HepG2 (cell line): Measurements from ENCODE around the gene PVR. TPM values are rescaled to one million over a fixed set of nuclear protein-coding genes. Genes with fewer than 3 reads are reported as not detected.

ENCODE experiments used
- BHLHE40 ChIP-seq: IDR thresholded peaks from 2 replicates; pipeline ENCODE4 v1.6.1; 2011; ENCODE audit warnings: low read length, improper control_type of control experiment
- CREM ChIP-seq, 2 experiments: sonication (generic) in 1 of 2; formaldehyde crosslinking in 1 of 2; IDR thresholded peaks; 2 replicates each; pipeline versions ENCODE4 v1.4.0 to v1.6.1; 2016 to 2020; ENCODE audit warnings: antibody characterized with exemption in 1 of 2, mild to moderate bottlenecking in 1 of 2, missing genetic modification reagents in 1 of 2
- FOSL2 ChIP-seq: sonication (generic); formaldehyde crosslinking; IDR thresholded peaks from 2 replicates; pipeline ENCODE4 v1.4.0; 2020; ENCODE audit warnings: missing genetic modification reagents
- MXI1 ChIP-seq: IDR thresholded peaks from 3 replicates; pipeline ENCODE4 v1.6.1; 2012; ENCODE audit warnings: low read depth, low read length, inconsistent platforms, borderline replicate concordance
- NR2C2 ChIP-seq: sonication (generic); formaldehyde crosslinking; IDR thresholded peaks from 2 replicates; pipeline ENCODE4 v1.4.0; 2020; ENCODE audit warnings: missing genetic modification reagents, mild to moderate bottlenecking, moderate library complexity, borderline replicate concordance
- PAF1 ChIP-seq: IDR thresholded peaks from 2 replicates; pipeline ENCODE4 v1.6.1; 2016; ENCODE audit warnings: missing genetic modification reagents, missing compliant biosample characterization
- PAX8 ChIP-seq: sonication (generic); formaldehyde crosslinking; IDR thresholded peaks from 2 replicates; pipeline ENCODE4 v1.8.0; 2022; ENCODE audit warnings: mild to moderate bottlenecking, missing genetic modification reagents, borderline replicate concordance
- SAP130 ChIP-seq: IDR thresholded peaks from 2 replicates; pipeline ENCODE4 v1.6.1; 2016; ENCODE audit warnings: low read depth
- SKI ChIP-seq: fragments of 450-650 bp; IDR thresholded peaks from one replicate; pipeline ENCODE4 v1.6.1; 2018; ENCODE audit warnings: mild to moderate bottlenecking; ENCODE audit not compliant: partially characterized antibody
- SNAPC5 ChIP-seq: sonication (generic); formaldehyde crosslinking; IDR thresholded peaks from 2 replicates; pipeline ENCODE4 v1.8.1; 2023; ENCODE audit warnings: mild to moderate bottlenecking, missing genetic modification reagents, borderline replicate concordance
- ZNF180 ChIP-seq: sonication (generic); formaldehyde crosslinking; IDR thresholded peaks from 2 replicates; pipeline ENCODE4 v1.4.0; 2020; ENCODE audit warnings: low read depth, missing genetic modification reagents, borderline replicate concordance
- ZSCAN22 ChIP-seq: sonication (generic); formaldehyde crosslinking; IDR thresholded peaks from 2 replicates; pipeline ENCODE4 v1.4.0; 2020; ENCODE audit warnings: mild to moderate bottlenecking, missing genetic modification reagents
- polyA plus RNA-seq, 8 experiments: library from polyadenylated mRNA; depleted of rRNA in 3 of 8; stranded (reverse) in 7 of 8; unstranded in 1 of 8; fragments of >200 nt; fragmentation: Illumina TruSeq in 4 of 8; extraction: Trizol in 4 of 8; gene quantifications; 2 replicates each; pipeline versions ENCODE4 v1.2.1 to v1.2.3, GENCODE V29; 2011 to 2016; ENCODE audit warnings: low read depth in 4 of 8, missing spikeins in 1 of 8, mixed read lengths in 1 of 8; ENCODE audit not compliant: insufficient read depth in 1 of 8
- total RNA-seq, 5 experiments: library from RNA; depleted of rRNA; stranded (reverse); fragments of >200 nt; fragmentation: Illumina TruSeq; extraction: Trizol; gene quantifications; 2 replicates each; pipeline ENCODE4 v1.2.3, GENCODE V29; 2016; ENCODE audit warnings: low read depth in 1 of 5
- TF ChIP-seq, protein P1 (sequence below): sonication (generic); formaldehyde crosslinking; IDR thresholded peaks from 2 replicates; pipeline ENCODE4 v1.5.0; 2020; ENCODE audit warnings: missing genetic modification reagents

Gene PVR
- total and polyA plus RNA-seq, 2 of the 13 experiments (the other 11 are each of a cell fraction or from before 2014, with no cell fraction given), result 43.4 to 46.6 TPM

DNA sequence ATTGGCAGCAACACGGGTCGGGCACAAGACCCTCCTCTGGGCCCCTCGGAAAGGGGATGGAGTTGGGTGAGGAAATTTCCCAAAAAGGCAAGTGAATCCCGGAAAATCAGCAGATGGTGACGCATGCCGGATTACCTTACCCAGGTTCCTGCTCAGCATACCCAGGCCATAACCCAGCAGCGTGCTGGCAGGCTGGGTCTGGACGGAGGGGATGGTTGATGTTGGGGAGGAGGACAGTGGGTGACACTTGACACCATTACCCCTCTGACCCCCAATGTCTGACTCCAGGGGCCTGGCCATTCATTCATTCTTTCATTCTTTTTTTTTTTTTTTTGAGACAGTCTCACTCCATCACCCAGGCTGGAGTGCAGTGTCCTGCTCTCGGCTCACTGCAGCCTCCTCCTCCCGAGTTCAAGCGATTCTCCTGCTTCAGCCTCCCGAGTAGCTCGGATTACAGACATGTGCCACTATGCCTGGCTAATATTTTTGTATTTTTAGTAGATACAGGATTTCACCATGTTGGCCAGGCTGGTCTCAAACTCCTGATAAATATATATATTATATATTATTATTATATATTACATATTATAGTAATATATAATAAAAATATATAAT is 799 bp downstream of the PVR start (continued):
- TF ChIP-seq, protein P1, sequence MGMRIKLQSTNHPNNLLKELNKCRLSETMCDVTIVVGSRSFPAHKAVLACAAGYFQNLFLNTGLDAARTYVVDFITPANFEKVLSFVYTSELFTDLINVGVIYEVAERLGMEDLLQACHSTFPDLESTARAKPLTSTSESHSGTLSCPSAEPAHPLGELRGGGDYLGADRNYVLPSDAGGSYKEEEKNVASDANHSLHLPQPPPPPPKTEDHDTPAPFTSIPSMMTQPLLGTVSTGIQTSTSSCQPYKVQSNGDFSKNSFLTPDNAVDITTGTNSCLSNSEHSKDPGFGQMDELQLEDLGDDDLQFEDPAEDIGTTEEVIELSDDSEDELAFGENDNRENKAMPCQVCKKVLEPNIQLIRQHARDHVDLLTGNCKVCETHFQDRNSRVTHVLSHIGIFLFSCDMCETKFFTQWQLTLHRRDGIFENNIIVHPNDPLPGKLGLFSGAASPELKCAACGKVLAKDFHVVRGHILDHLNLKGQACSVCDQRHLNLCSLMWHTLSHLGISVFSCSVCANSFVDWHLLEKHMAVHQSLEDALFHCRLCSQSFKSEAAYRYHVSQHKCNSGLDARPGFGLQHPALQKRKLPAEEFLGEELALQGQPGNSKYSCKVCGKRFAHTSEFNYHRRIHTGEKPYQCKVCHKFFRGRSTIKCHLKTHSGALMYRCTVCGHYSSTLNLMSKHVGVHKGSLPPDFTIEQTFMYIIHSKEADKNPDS, result 0 out of 2 replicates have a peak, but pooled peaks have one; percentile 52
- no peak; the same call in 1 of the 3 replicates for TF ChIP-seq MXI1
- TF ChIP-seq ZNF180 (CRISPR knock-in tag), result no peak
- no peak for TF ChIP-seq SNAPC5 (CRISPR knock-in tag)
- 0 out of 2 replicates have a peak, but pooled peaks have one; percentile 18 for TF ChIP-seq NR2C2 (CRISPR knock-in tag)
- no peak for TF ChIP-seq BHLHE40
- TF ChIP-seq CREM (IDR thresholded peaks at IDR 0.05), result 0 out of 2 replicates have a peak, but pooled peaks have one; percentile 13
- TF ChIP-seq CREM (CRISPR knock-in tag; IDR thresholded peaks at IDR 0.05), result no peak
- TF ChIP-seq ZSCAN22 (CRISPR knock-in tag), result 0 out of 2 replicates have a peak, but pooled peaks have one; percentile 8
- 0 out of 2 replicates have a peak, but pooled peaks have one; percentile 33 for TF ChIP-seq PAX8 (CRISPR knock-in tag)
- TF ChIP-seq FOSL2 (CRISPR knock-in tag), result peak; percentile 43; the same call in 1 of the 2 replicates
- no peak for TF ChIP-seq SKI
- 0 out of 2 replicates have a peak, but pooled peaks have one; percentile 5 for TF ChIP-seq SAP130 (CRISPR knock-in tag)
- TF ChIP-seq PAF1 (CRISPR knock-in tag), result no peak
- TF ChIP-seq, all 625 proteins: peak for 26
